SJSA1 (cell line): ENCODE results near the gene CENPO. TPM values are rescaled to one million over a fixed set of nuclear protein-coding genes. Genes with fewer than 3 reads are reported as not detected.
"Not testable (repeated sequence)": the region's sequence is repeated elsewhere in the genome, so short reads cannot be mapped to it uniquely, and the experiment has no call there.

Source experiments
- DNase-seq, 2 experiments: peaks; one replicate each; pipeline ENCODE4 v3.0.0-alpha.2; 2015 to 2020; ENCODE audit warnings: low spot score in 2 of 2, low read depth in 1 of 2
- H3K27ac ChIP-seq: fragments of 250-450 bp; sonication (Bioruptor Pico); 2 replicates; pipeline ENCODE4 v1.5.1; 2020; ENCODE audit warnings: mild to moderate bottlenecking, moderate library complexity
- H3K27me3 ChIP-seq: fragments of 250-450 bp; sonication (Bioruptor Pico); replicated peaks from 2 replicates; pipeline ENCODE4 v1.5.1; 2020; ENCODE audit warnings: mild to moderate bottlenecking, moderate library complexity
- H3K36me3 ChIP-seq: fragments of 250-450 bp; sonication (Bioruptor Pico); 2 replicates; pipeline ENCODE4 v1.5.1; 2020; ENCODE audit warnings: mild to moderate bottlenecking
- H3K4me1 ChIP-seq: fragments of 250-450 bp; sonication (Bioruptor Pico); replicated peaks from 2 replicates; pipeline ENCODE4 v1.6.1; 2021; ENCODE audit warnings: mild to moderate bottlenecking
- H3K4me3 ChIP-seq: fragments of 250-450 bp; sonication (Bioruptor Pico); 2 replicates; pipeline ENCODE4 v1.5.1; 2020; ENCODE audit warnings: mild to moderate bottlenecking
- H3K9me3 ChIP-seq: fragments of 250-450 bp; sonication (Bioruptor Pico); replicated peaks from 2 replicates; pipeline ENCODE4 v1.5.1; 2020; ENCODE audit warnings: mild to moderate bottlenecking
- total RNA-seq: library from RNA; depleted of rRNA; stranded (reverse); fragments of >200 nt; shearing (Covaris generic); gene quantifications from 2 replicates; pipeline ENCODE4 v1.2.3, GENCODE V29; 2014

CENPO gene
- total RNA-seq, 1 experiment from 2014 or later, result 44.3 TPM

- H3K4me1 ChIP-seq, result peaks cover 14% of the 10 kb centered on the region
- no peaks in the 10 kb centered on the region for H3K27me3 ChIP-seq
- H3K9me3 ChIP-seq, result no peaks in the 10 kb centered on the region
- H3K36me3 ChIP-seq, result peaks cover 21% of the 10 kb centered on the region
- no peak for DNase-seq
- H3K27ac ChIP-seq, result no peak overlapping the region
- no peak overlapping the region for H3K4me3 ChIP-seq
Measured at GRCh38 chr2:24832521-24832920, 39.3 kb downstream of the CENPO start.

GRCh38 chr2:24832931-24833701 lies 39.9 kb downstream of the CENPO start:
- no peak for DNase-seq
- H3K36me3 ChIP-seq, result peaks cover 18% of the 10 kb centered on the region
- H3K4me1 ChIP-seq, result peaks cover 10% of the 10 kb centered on the region
- H3K4me3 ChIP-seq, result no peak overlapping the region
- no peaks in the 10 kb centered on the region for H3K27me3 ChIP-seq
- H3K27ac ChIP-seq, result no peak overlapping the region
- no peaks in the 10 kb centered on the region for H3K9me3 ChIP-seq

- Histone ChIP-seq H3K4me1 (peaks cover 10% of the 10 kb centered on the region), H3K36me3 (peaks cover 18% of the 10 kb centered on the region), H3K9me3 (no peaks in the 10 kb centered on the region), H3K27me3 (no peaks in the 10 kb centered on the region), H3K4me3 (no peak overlapping the region), H3K27ac (no peak overlapping the region)
- no peak for DNase-seq
Measured at GRCh38 chr2:24833821-24834732, 40.9 kb downstream of the CENPO start.

- no peak for DNase-seq
- Histone ChIP-seq H3K27me3 (no peaks in the 10 kb centered on the region), H3K9me3 (no peaks in the 10 kb centered on the region), H3K36me3 (peaks cover 18% of the 10 kb centered on the region), H3K4me3 (no peak overlapping the region), H3K4me1 (peaks cover 10% of the 10 kb centered on the region), H3K27ac (no peak overlapping the region)
Measured at GRCh38 chr2:24834733-24835395, 41.6 kb downstream of the CENPO start.

GRCh38 chr2:24835411-24835810 lies 42.2 kb downstream of the CENPO start:
- DNase-seq, result peak; percentile 35 to 75
- H3K36me3 ChIP-seq, result peaks cover 15% of the 10 kb centered on the region
- H3K9me3 ChIP-seq, H3K27ac ChIP-seq, H3K27me3 ChIP-seq, H3K4me3 ChIP-seq, H3K4me1 ChIP-seq: not testable (repeated sequence)

- H3K27ac ChIP-seq, result no peak overlapping the region
- peaks cover 10% of the 10 kb centered on the region for H3K4me1 ChIP-seq
- DNase-seq, result no peak
- peaks cover 10% of the 10 kb centered on the region; the same call in 1 of the 2 replicates for H3K36me3 ChIP-seq
- H3K9me3 ChIP-seq, result no peaks in the 10 kb centered on the region
- H3K4me3 ChIP-seq, result no peak overlapping the region
- H3K27me3 ChIP-seq, result no peaks in the 10 kb centered on the region
Measured at GRCh38 chr2:24836206-24836605, 43.0 kb downstream of the CENPO start.

GRCh38 chr2:24836706-24837105 lies 43.5 kb downstream of the CENPO start:
- Histone ChIP-seq H3K4me3 (no peak overlapping the region), H3K27me3 (no peaks in the 10 kb centered on the region), H3K9me3 (no peaks in the 10 kb centered on the region), H3K27ac (no peak overlapping the region), H3K36me3 (peaks cover 10% of the 10 kb centered on the region; the same call in 1 of the 2 replicates), H3K4me1 (peaks cover 10% of the 10 kb centered on the region)
- no peak for DNase-seq

- Histone ChIP-seq H3K4me1 (peaks cover 10% of the 10 kb centered on the region), H3K4me3 (no peak overlapping the region), H3K9me3 (no peaks in the 10 kb centered on the region), H3K27me3 (no peaks in the 10 kb centered on the region), H3K27ac (no peak overlapping the region), H3K36me3 (peaks cover 10% of the 10 kb centered on the region; the same call in 1 of the 2 replicates)
- DNase-seq, result no peak
Measured at GRCh38 chr2:24837996-24838513, 44.8 kb downstream of the CENPO start.

- Histone ChIP-seq H3K9me3 (no peaks in the 10 kb centered on the region), H3K4me1 (peaks cover 10% of the 10 kb centered on the region), H3K27ac (no peak overlapping the region), H3K4me3 (no peak overlapping the region), H3K27me3 (no peaks in the 10 kb centered on the region), H3K36me3 (peaks cover 10% of the 10 kb centered on the region; the same call in 1 of the 2 replicates)
- no peak for DNase-seq
Measured at GRCh38 chr2:24838541-24838940, 45.3 kb downstream of the CENPO start.

GRCh38 chr2:24839729-24840128 lies 46.5 kb downstream of the CENPO start:
- no peak for DNase-seq

GRCh38 chr2:24840164-24840869 lies 47.1 kb downstream of the CENPO start:
- H3K4me3 ChIP-seq, result no peak overlapping the region
- H3K9me3 ChIP-seq, result no peaks in the 10 kb centered on the region
- no peak for DNase-seq
- no peak overlapping the region for H3K27ac ChIP-seq
- H3K36me3 ChIP-seq, result peaks cover 8% of the 10 kb centered on the region; the same call in 1 of the 2 replicates
- H3K4me1 ChIP-seq, result peaks cover 5% of the 10 kb centered on the region
- no peaks in the 10 kb centered on the region for H3K27me3 ChIP-seq

More at GRCh38 chr2:24839729-24840128, 46.5 kb downstream of the CENPO start:
- H3K27ac ChIP-seq, result no peak overlapping the region
- H3K4me1 ChIP-seq, result peaks cover 10% of the 10 kb centered on the region
- no peaks in the 10 kb centered on the region for H3K9me3 ChIP-seq
- no peak overlapping the region for H3K4me3 ChIP-seq
- H3K36me3 ChIP-seq, result peaks cover 8% of the 10 kb centered on the region; the same call in 1 of the 2 replicates
- H3K27me3 ChIP-seq, result no peaks in the 10 kb centered on the region

- H3K27me3 ChIP-seq, result no peaks in the 10 kb centered on the region
- H3K27ac ChIP-seq, result no peak overlapping the region
- H3K36me3 ChIP-seq, result peaks cover 4% of the 10 kb centered on the region; the same call in 1 of the 2 replicates
- H3K9me3 ChIP-seq, result no peaks in the 10 kb centered on the region
- no peaks in the 10 kb centered on the region for H3K4me1 ChIP-seq
- H3K4me3 ChIP-seq, result no peak overlapping the region
- DNase-seq, result no peak
Measured at GRCh38 chr2:24840962-24841945, 48.0 kb downstream of the CENPO start.
